Middle frontal gyrus (tissue), 1 donor: ENCODE measurements around the gene USP38.
"Not testable (repeated sequence)": the region's sequence is repeated elsewhere in the genome, so short reads cannot be mapped to it uniquely, and the experiment has no call there.

Experiments
- DNase-seq: peaks from one replicate; pipeline ENCODE4 v3.0.0-alpha.2; 2015; ENCODE audit warnings: low spot score; ENCODE audit errors: extremely low spot score

Gene USP38

DNA sequence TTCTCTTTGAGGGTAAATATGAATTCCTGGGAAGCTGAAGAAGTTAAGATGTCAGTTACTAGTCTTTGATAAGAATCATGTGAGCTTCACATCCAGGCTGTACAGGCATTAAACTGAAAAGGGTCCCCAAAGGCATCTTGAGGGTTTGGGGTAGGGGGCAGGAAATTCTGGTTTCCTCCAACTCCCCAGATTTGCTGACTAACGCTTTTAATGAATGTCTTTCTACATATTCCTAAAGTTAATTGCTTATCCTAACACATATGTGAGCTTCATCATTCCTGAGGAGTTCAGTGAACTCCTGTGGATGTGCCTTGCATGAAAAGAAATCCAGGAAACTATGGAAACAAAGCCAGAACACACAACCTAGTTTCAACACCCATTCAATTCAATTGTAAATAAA lies 78.1 kb downstream of the USP38 start:
- DNase-seq = no peak

DNA sequence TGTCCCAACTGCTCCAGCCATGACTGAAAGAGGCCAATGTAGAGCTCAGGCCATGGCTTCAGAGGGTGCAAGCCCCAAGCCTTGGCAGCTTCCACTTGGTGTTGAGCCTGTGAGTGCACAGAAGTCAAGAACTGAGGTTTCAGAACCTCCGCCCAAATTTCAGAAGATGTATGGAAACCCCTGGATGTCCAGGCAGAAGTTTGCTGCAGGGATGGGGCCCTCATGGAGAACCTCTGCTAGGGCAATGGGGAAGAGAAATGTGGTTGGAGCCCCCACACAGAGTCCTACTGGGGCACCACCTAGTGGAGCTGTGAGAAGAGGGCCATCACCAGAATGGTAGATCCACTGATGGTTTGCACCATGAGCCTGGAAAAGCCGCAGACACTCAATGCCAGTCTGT lies 83.0 kb downstream of the USP38 start:
- not testable (repeated sequence) for DNase-seq

DNA sequence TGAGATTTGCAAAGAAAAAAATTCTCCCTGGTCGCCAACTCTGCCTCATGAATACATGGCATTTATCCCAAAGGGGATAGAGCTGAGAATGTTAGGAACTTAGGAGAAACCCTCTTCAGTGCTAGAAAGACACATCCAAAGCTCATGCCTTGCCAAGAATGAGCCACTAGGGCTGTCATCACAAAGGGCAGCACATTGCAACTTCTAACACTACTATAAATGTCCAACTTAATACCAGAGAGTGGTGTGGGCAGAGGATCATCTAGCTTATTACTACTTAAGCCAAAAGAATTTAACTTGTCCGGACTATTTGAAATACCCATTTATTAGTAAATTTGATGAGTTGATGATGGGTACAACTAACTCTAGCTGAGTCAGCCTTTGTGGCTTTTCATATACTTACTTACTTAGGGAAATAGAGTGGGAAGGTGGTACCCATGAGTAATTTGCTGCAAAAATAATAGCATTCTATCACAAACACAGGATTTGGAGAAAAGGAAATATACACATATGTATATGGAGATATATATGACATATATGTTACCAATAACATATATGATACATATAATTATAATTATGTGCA lies 85.6 kb downstream of the USP38 start:
- no peak for DNase-seq
